HepG2 (cell line): ENCODE data around the gene CCDC116. TPM values are rescaled to one million over a fixed set of nuclear protein-coding genes. Genes with fewer than 3 reads are reported as not detected.

Experiments used
- ATAC-seq: fragments of 200-7000 bp; cut with Tn5 transposase; 3 replicates; pipeline ENCODE4 v1.9.1; 2020; ENCODE audit warnings: mild to moderate bottlenecking, moderate library complexity
- BruUV-seq: library from RNA; stranded (reverse); fragments of 400-500 nt; replicated peaks from 2 replicates; lab custom pipeline; 2021; lab: Mats Ljungman, UMichigan
- CTCF ChIA-PET: fragments of 300-600 bp; formaldehyde crosslinking; extraction: SDS; loops from one replicate; lab custom pipeline; 2021; ENCODE audit warnings: low total read pairs, inconsistent platforms, low intra/inter-chr PET ratio; lab: Yijun Ruan, JAX
- POLR2A ChIA-PET: fragments of 350-600 bp; sonication (Branson Sonifier 250); formaldehyde crosslinking; loops from one replicate; lab custom pipeline; 2020; ENCODE audit warnings: antibody characterized with exemption, inconsistent platforms; lab: Yijun Ruan, JAX
- DNase-seq: peaks from one replicate; pipeline ENCODE4 v3.0.0-alpha.2; 2015; ENCODE audit warnings: low spot score
- FAIRE-seq: peaks from 3 replicates; lab custom pipeline; 2011; peaks lifted over from hg19 to GRCh38; lab: Jason Lieb, UNC
- H2AFZ ChIP-seq: one replicate; pipeline ENCODE4 v1.6.1; 2011; ENCODE audit warnings: low read length, inconsistent platforms
- H3K27ac ChIP-seq: fragments of 300-600 bp; 3 replicates; pipeline ENCODE4 v1.8.0; 2011; ENCODE audit warnings: mixed run types, mild to moderate bottlenecking, mixed read lengths, low read length, inconsistent platforms; ENCODE audit not compliant: insufficient read depth; ENCODE audit errors: extremely low read length
- H3K27me3 ChIP-seq, 2 experiments: fragments of 200-600 bp in 1 of 2; 2 replicates in 1 of 2; 3 replicates in 1 of 2; pipeline versions ENCODE4 v1.6.0 to v1.8.0; 2011; ENCODE audit warnings: low read length in 2 of 2, mild to moderate bottlenecking in 2 of 2, moderate library complexity in 2 of 2, inconsistent platforms in 1 of 2; ENCODE audit not compliant: insufficient read depth in 2 of 2, control insufficient read depth in 1 of 2
- H3K36me3 ChIP-seq, 2 experiments: fragments of 200-600 bp in 1 of 2; replicated peaks in 1 of 2; 2 replicates in 1 of 2; 3 replicates in 1 of 2; pipeline versions ENCODE4 v1.5.1 to v1.8.0; 2011; ENCODE audit warnings: low read length in 2 of 2, inconsistent platforms in 1 of 2; ENCODE audit not compliant: insufficient read depth in 2 of 2, control insufficient read depth in 1 of 2
- H3K4me1 ChIP-seq: 2 replicates; pipeline ENCODE4 v1.5.1; 2012; ENCODE audit warnings: low read length, inconsistent platforms; ENCODE audit not compliant: insufficient read depth
- H3K4me2 ChIP-seq: 2 replicates; pipeline ENCODE4 v1.6.0; 2011; ENCODE audit warnings: low read depth, low read length, inconsistent platforms
- H3K4me3 ChIP-seq, 3 experiments: fragments of 200-600 bp in 1 of 3; sonication (generic), shearing (Covaris generic) in 1 of 3; replicated peaks in 1 of 3; 2 replicates each; pipeline ENCODE4 v1.5.1; 2011 to 2016; ENCODE audit warnings: low read length in 3 of 3, inconsistent platforms in 2 of 3, low read depth in 2 of 3, mild to moderate bottlenecking in 2 of 3, control low read depth in 1 of 3, mixed read lengths in 1 of 3; ENCODE audit not compliant: insufficient read depth in 1 of 3
- H3K79me2 ChIP-seq: one replicate; pipeline ENCODE4 v1.6.1; 2011; ENCODE audit warnings: low read length, inconsistent platforms; ENCODE audit not compliant: insufficient read depth
- H3K9ac ChIP-seq: 2 replicates; pipeline ENCODE4 v1.6.0; 2011; ENCODE audit warnings: mild to moderate bottlenecking, low read depth, low read length, inconsistent platforms; ENCODE audit not compliant: insufficient read depth
- H3K9me3 ChIP-seq: 2 replicates; pipeline ENCODE4 v1.5.1; 2012; ENCODE audit warnings: mild to moderate bottlenecking, low read length
- H4K20me1 ChIP-seq: 2 replicates; pipeline ENCODE4 v1.6.0; 2011; ENCODE audit warnings: inconsistent platforms, mild to moderate bottlenecking, low read length, moderate library complexity; ENCODE audit not compliant: insufficient read depth
- GLI4 ChIP-seq: sonication (generic); formaldehyde crosslinking; IDR thresholded peaks from 2 replicates; pipeline ENCODE4 v1.5.1; 2020; ENCODE audit warnings: missing genetic modification reagents, mild to moderate bottlenecking, moderate library complexity, borderline replicate concordance
- HNF4A ChIP-seq: sonication (generic); formaldehyde crosslinking; IDR thresholded peaks from 2 replicates; pipeline ENCODE4 v1.4.0; 2020; ENCODE audit warnings: missing genetic modification reagents
- HNRNPK ChIP-seq: fragments of 200-400 bp; formaldehyde crosslinking; IDR thresholded peaks from 2 replicates; pipeline ENCODE4 v1.6.1; 2018; ENCODE audit warnings: low read length, low read depth, moderate library complexity, mild to moderate bottlenecking; ENCODE audit not compliant: poor library complexity, severe bottlenecking
- HOXD1 ChIP-seq: sonication (generic); formaldehyde crosslinking; IDR thresholded peaks from 2 replicates; pipeline ENCODE4 v1.5.0; 2020; ENCODE audit warnings: missing genetic modification reagents
- MAFG ChIP-seq: sonication (generic); formaldehyde crosslinking; IDR thresholded peaks from 2 replicates; pipeline ENCODE4 v1.5.1; 2020; ENCODE audit warnings: mild to moderate bottlenecking, missing genetic modification reagents
- TIGD3 ChIP-seq: sonication (generic); formaldehyde crosslinking; IDR thresholded peaks from 2 replicates; pipeline ENCODE4 v1.5.1; 2020; ENCODE audit warnings: mild to moderate bottlenecking, missing genetic modification reagents, borderline replicate concordance
- ZEB1 ChIP-seq: IDR thresholded peaks from 2 replicates; pipeline ENCODE4 v1.6.1; 2012; ENCODE audit warnings: mild to moderate bottlenecking, low read depth, inconsistent platforms; ENCODE audit not compliant: insufficient replicate concordance
- ZNF138 ChIP-seq: sonication (generic); formaldehyde crosslinking; IDR thresholded peaks from 2 replicates; pipeline ENCODE4 v1.5.0; 2020; ENCODE audit warnings: mild to moderate bottlenecking, low read depth, missing genetic modification reagents
- ZNF224 ChIP-seq: sonication (generic); formaldehyde crosslinking; IDR thresholded peaks from 2 replicates; pipeline ENCODE4 v1.5.0; 2020; ENCODE audit warnings: mild to moderate bottlenecking, missing genetic modification reagents
- ZNF235 ChIP-seq: sonication (generic); formaldehyde crosslinking; IDR thresholded peaks from 2 replicates; pipeline ENCODE4 v1.8.1; 2023; ENCODE audit warnings: mild to moderate bottlenecking, missing genetic modification reagents, borderline replicate concordance
- ZNF326 ChIP-seq: sonication (generic); formaldehyde crosslinking; IDR thresholded peaks from 2 replicates; pipeline ENCODE4 v1.4.0; 2020; ENCODE audit warnings: missing genetic modification reagents, borderline replicate concordance
- ZNF549 ChIP-seq: sonication (generic); formaldehyde crosslinking; IDR thresholded peaks from 2 replicates; pipeline ENCODE4 v1.5.0; 2020; ENCODE audit warnings: missing genetic modification reagents
- ZNF691 ChIP-seq: sonication (generic); formaldehyde crosslinking; IDR thresholded peaks from 2 replicates; pipeline ENCODE4 v1.4.0; 2020; ENCODE audit warnings: missing genetic modification reagents, low read depth, mild to moderate bottlenecking, borderline replicate concordance
- ZNF879 ChIP-seq: sonication (generic); formaldehyde crosslinking; IDR thresholded peaks from 2 replicates; pipeline ENCODE4 v1.8.1; 2023; ENCODE audit warnings: missing genetic modification reagents
- WGBS: methylation state at CpG from one replicate; pipeline ENCODE4 v1.1.6; 2017; ENCODE audit warnings: low lambda C conversion rate; 5-methylcytosine and 5-hydroxymethylcytosine counted together
- in situ Hi-C: cut with HindIII; loops from 2 replicates; pipeline ENCODE4 v1.10.0; 2017; ENCODE audit warnings: low pct_unique_long_range_greater_than_20kb; ENCODE audit not compliant: extremely low pct_ligation_motif_present
- intact Hi-C: fragments of 100-400 bp; cut with micrococcal nuclease; formaldehyde crosslinking; loops from one replicate; pipeline ENCODE4 v1.10.0; 2022; ENCODE audit not compliant: unreplicated experiment
- polyA plus RNA-seq, 8 experiments: library from polyadenylated mRNA; depleted of rRNA in 3 of 8; stranded (reverse) in 7 of 8; unstranded in 1 of 8; fragments of >200 nt; fragmentation: Illumina TruSeq in 4 of 8; extraction: Trizol in 4 of 8; gene quantifications; 2 replicates each; pipeline versions ENCODE4 v1.2.1 to v1.2.3, GENCODE V29; 2011 to 2016; ENCODE audit warnings: low read depth in 4 of 8, missing spikeins in 1 of 8, mixed read lengths in 1 of 8; ENCODE audit not compliant: insufficient read depth in 1 of 8
- total RNA-seq, 5 experiments: library from RNA; depleted of rRNA; stranded (reverse); fragments of >200 nt; fragmentation: Illumina TruSeq; extraction: Trizol; gene quantifications; 2 replicates each; pipeline ENCODE4 v1.2.3, GENCODE V29; 2016; ENCODE audit warnings: low read depth in 1 of 5
- TF ChIP-seq, protein P1 (sequence below): sonication (generic); formaldehyde crosslinking; IDR thresholded peaks from 2 replicates; pipeline ENCODE4 v1.4.0; 2020; ENCODE audit warnings: missing genetic modification reagents, mild to moderate bottlenecking, borderline replicate concordance
- TF ChIP-seq, protein P2 (sequence below): sonication (generic); formaldehyde crosslinking; IDR thresholded peaks from 2 replicates; pipeline ENCODE4 v1.8.0; 2022; ENCODE audit warnings: missing genetic modification reagents, mild to moderate bottlenecking, inconsistent platforms, borderline replicate concordance
- TF ChIP-seq, protein P3 (sequence below): IDR thresholded peaks from 2 replicates; pipeline ENCODE4 v1.6.1; 2016; ENCODE audit warnings: low read depth, borderline replicate concordance

The CCDC116 gene
- total and polyA plus RNA-seq, 2 of the 13 experiments (the other 11 are each of a cell fraction or from before 2014, with no cell fraction given), result 0.15 to 0.33 TPM

DNA sequence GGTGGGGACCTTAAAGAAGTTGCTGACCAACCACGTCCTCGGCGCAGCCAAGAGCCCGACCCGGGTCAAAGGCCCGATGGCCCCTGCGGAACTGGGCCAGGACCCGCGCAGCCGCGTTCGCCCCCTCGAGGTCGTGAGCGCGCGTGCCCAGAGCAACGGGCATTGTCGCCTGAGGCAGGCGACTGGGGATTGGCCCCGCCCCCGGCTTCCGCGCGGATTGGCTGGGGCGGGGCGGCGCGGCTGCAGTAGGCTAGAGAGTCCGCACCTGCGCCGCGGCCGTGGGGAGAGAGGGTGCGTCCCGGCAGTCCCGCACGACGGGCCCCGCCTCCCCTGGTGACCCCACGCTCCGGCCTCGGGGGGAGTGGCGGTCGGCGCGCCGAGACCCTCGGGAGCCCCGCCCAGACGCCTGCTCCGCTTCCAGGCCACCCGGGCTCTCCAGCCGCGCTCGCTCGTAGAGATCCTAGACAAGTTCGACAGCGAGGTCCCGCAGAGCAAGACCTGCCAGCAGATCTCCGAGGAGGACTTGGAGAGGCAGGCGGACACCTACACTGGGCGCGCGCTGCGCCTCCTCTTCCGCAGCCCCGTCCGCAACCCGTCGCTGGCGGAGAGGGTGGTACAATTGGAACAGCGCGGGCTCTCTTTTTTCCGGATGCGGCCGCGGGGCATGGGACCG is 24.9 kb downstream of the CCDC116 start:
- Histone ChIP-seq H3K27ac (peak overlapping the region; percentile 64), H3K4me3 (peak overlapping the region; percentile 65 to 76 (median 70)), H4K20me1 (no peaks in the 10 kb centered on the region), H3K9ac (peak overlapping the region; percentile 56), H3K79me2 (no peaks in the 10 kb centered on the region), H3K27me3 (no peaks in the 10 kb centered on the region), H2AFZ (no peak overlapping the region), H3K36me3 (peaks cover 2 to 12% of the 10 kb centered on the region in 2 experiments; a peak in 3 of 5 replicates), H3K4me1 (peaks cover 30% of the 10 kb centered on the region), H3K4me2 (peak overlapping the region; percentile 87), H3K9me3 (no peaks in the 10 kb centered on the region)
- FAIRE-seq, result no peak
- no CpG with 5 or more reads among the region's 79 CpGs for WGBS
- POLR2A ChIA-PET, result interaction anchor here (0.6 to 1.3 kb wide), 8 partner anchors 9 to 201 kb away, joined by 3 to 5 read pairs (median 4); no protein-coding TSS in a partner anchor
- intact Hi-C loops (no loop called here), in situ Hi-C loops (no loop called here)
- CTCF ChIA-PET, result no interaction called here
- no TSS peak for BruUV-seq
- ATAC-seq, result peak; percentile 90
- DNase-seq, result peak; percentile 70
- no peak for TF ChIP-seq ZNF235
- peak; percentile 57 for TF ChIP-seq HNRNPK
- TF ChIP-seq ZNF879 (CRISPR knock-in tag), result no peak
- 0 out of 2 replicates have a peak, but pooled peaks have one; percentile 13 for TF ChIP-seq ZNF691
- TF ChIP-seq HNF4A (CRISPR knock-in tag), result no peak
- no peak for TF ChIP-seq HOXD1 (CRISPR knock-in tag)
- TF ChIP-seq ZNF224 (CRISPR knock-in tag), result peak; percentile 85; the same call in 1 of the 2 replicates
- no peak for TF ChIP-seq TIGD3
- no peak for TF ChIP-seq ZNF138
- TF ChIP-seq ZNF326 (CRISPR knock-in tag), result no peak
- no peak for TF ChIP-seq ZNF549 (CRISPR knock-in tag)
- no peak for TF ChIP-seq GLI4 (CRISPR knock-in tag)
- TF ChIP-seq, protein P1, sequence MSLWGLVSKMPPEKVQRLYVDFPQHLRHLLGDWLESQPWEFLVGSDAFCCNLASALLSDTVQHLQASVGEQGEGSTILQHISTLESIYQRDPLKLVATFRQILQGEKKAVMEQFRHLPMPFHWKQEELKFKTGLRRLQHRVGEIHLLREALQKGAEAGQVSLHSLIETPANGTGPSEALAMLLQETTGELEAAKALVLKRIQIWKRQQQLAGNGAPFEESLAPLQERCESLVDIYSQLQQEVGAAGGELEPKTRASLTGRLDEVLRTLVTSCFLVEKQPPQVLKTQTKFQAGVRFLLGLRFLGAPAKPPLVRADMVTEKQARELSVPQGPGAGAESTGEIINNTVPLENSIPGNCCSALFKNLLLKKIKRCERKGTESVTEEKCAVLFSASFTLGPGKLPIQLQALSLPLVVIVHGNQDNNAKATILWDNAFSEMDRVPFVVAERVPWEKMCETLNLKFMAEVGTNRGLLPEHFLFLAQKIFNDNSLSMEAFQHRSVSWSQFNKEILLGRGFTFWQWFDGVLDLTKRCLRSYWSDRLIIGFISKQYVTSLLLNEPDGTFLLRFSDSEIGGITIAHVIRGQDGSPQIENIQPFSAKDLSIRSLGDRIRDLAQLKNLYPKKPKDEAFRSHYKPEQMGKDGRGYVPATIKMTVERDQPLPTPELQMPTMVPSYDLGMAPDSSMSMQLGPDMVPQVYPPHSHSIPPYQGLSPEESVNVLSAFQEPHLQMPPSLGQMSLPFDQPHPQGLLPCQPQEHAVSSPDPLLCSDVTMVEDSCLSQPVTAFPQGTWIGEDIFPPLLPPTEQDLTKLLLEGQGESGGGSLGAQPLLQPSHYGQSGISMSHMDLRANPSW (CRISPR knock-in tag), result peak; percentile 31; the same call in 1 of the 2 replicates
- no peak for TF ChIP-seq MAFG (CRISPR knock-in tag)
- TF ChIP-seq, protein P2, sequence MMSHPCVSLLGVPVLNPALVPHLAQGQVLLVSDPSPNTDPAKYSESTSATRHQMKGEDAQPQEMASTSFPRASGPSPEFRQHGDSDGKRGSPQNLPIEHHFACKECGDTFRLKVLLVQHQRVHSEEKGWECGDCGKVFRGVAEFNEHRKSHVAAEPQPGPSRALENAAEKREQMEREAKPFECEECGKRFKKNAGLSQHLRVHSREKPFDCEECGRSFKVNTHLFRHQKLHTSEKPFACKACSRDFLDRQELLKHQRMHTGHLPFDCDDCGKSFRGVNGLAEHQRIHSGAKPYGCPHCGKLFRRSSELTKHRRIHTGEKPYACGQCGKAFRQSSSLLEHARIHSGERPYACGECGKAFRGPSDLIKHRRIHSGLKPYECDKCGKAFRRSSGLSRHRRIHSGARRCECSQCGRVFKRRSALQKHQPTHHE, result no peak
- no peak for TF ChIP-seq ZEB1
- TF ChIP-seq, protein P3, sequence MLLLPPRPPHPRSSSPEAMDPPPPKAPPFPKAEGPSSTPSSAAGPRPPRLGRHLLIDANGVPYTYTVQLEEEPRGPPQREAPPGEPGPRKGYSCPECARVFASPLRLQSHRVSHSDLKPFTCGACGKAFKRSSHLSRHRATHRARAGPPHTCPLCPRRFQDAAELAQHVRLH (CRISPR knock-in tag), result no peak; the same call in 1 of the 2 replicates
